ENCODE measurements around the gene SMARCAL1. TPM values are rescaled to one million over a fixed set of nuclear protein-coding genes. Genes with fewer than 3 reads are reported as not detected.

SMARCAL1 gene
- total and polyA plus RNA-seq, 2 experiments from 2014 or later: 10.3 to 17.2 TPM

DNA sequence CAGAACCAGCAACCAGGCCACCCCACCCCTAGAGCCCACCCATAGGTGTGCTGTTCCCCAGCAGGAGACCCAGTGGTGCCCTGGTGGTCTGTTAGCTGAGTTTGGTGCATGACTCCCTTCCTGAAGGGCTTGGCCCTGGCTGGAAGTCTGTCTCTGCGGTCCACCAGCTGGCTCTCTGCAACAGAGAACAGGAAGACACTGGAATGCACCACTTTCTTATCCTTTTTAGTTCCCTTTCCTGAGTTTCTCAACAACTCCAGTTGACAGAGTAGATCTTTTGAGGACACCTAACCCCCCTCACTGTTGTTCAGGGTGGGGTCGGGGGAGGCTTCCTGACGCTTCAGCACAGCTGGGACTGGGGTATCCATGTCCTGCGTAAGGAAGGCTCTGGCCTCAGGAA, 74.4 kb downstream of the SMARCAL1 start:
- Histone ChIP-seq H3K9me2 (ENCODE audit: insufficient read depth) (no peaks in the 10 kb centered on the region), H3K4me2 (no peak overlapping the region), H3K27me3 (ENCODE audit: insufficient read depth) (no peaks in the 10 kb centered on the region), H3F3A (replicated peaks; ENCODE audit: low read depth) (no peaks in the 10 kb centered on the region), H4K20me1 (replicated peaks; ENCODE audit: insufficient read depth) (0 out of 2 replicates have a peak, but pooled peaks cover 4% of the 10 kb centered on the region), H3K27ac (ENCODE audit: low read depth) (no peak overlapping the region), H3K36me3 (ENCODE audit: insufficient read depth) (0 out of 2 replicates have a peak, but pooled peaks cover 3% of the 10 kb centered on the region), H3K4me3 (no peak overlapping the region), H3K79me2 (replicated peaks; ENCODE audit: insufficient read depth) (no peaks in the 10 kb centered on the region), H3K4me1 (ENCODE audit: insufficient read depth) (no peaks in the 10 kb centered on the region), H2AFZ (no peak overlapping the region)
- Mint-ChIP-seq H3K27ac (no peak overlapping the region), H3K27me3 (ENCODE audit: insufficient read depth, low read depth, poor library complexity) (no peaks in the 10 kb centered on the region), H3K36me3 (ENCODE audit: low read depth) (peaks cover 4% of the 10 kb centered on the region; the same call in 1 of the 3 replicates), H3K4me3 (no peak overlapping the region), H3K4me1 (no peaks in the 10 kb centered on the region; the same call in 2 of the 3 replicates), H3K9me3 (no peaks in the 10 kb centered on the region)
- TF ChIP-seq POLR2AphosphoS5 (IDR thresholded peaks at IDR 0.05; ENCODE audit: low read depth) (no peak), EZH2phosphoT487 (IDR thresholded peaks at IDR 0.05; ENCODE audit: unreplicated experiment) (no peak), CTCF (conservative IDR thresholded peaks at IDR 0.05; ENCODE audit: low read depth in 2 of 2) (no peak), CREB1 (CRISPR knock-in tag; IDR thresholded peaks at IDR 0.05; ENCODE audit: low read depth) (no peak), JUNB (IDR thresholded peaks at IDR 0.05; ENCODE audit: unreplicated experiment) (no peak), ZNF114 (CRISPR knock-in tag; IDR thresholded peaks at IDR 0.05) (no peak), NANOG (IDR thresholded peaks at IDR 0.05; ENCODE audit: borderline replicate concordance) (no peak), STAT1 (IDR thresholded peaks at IDR 0.05; ENCODE audit: unreplicated experiment) (no peak), EZH2 (IDR thresholded peaks at IDR 0.05; ENCODE audit: low read depth, unreplicated experiment) (no peak), ZNF331 (CRISPR knock-in tag; IDR thresholded peaks at IDR 0.05; ENCODE audit: low read depth) (no peak)
- TF ChIP-seq, protein P1, sequence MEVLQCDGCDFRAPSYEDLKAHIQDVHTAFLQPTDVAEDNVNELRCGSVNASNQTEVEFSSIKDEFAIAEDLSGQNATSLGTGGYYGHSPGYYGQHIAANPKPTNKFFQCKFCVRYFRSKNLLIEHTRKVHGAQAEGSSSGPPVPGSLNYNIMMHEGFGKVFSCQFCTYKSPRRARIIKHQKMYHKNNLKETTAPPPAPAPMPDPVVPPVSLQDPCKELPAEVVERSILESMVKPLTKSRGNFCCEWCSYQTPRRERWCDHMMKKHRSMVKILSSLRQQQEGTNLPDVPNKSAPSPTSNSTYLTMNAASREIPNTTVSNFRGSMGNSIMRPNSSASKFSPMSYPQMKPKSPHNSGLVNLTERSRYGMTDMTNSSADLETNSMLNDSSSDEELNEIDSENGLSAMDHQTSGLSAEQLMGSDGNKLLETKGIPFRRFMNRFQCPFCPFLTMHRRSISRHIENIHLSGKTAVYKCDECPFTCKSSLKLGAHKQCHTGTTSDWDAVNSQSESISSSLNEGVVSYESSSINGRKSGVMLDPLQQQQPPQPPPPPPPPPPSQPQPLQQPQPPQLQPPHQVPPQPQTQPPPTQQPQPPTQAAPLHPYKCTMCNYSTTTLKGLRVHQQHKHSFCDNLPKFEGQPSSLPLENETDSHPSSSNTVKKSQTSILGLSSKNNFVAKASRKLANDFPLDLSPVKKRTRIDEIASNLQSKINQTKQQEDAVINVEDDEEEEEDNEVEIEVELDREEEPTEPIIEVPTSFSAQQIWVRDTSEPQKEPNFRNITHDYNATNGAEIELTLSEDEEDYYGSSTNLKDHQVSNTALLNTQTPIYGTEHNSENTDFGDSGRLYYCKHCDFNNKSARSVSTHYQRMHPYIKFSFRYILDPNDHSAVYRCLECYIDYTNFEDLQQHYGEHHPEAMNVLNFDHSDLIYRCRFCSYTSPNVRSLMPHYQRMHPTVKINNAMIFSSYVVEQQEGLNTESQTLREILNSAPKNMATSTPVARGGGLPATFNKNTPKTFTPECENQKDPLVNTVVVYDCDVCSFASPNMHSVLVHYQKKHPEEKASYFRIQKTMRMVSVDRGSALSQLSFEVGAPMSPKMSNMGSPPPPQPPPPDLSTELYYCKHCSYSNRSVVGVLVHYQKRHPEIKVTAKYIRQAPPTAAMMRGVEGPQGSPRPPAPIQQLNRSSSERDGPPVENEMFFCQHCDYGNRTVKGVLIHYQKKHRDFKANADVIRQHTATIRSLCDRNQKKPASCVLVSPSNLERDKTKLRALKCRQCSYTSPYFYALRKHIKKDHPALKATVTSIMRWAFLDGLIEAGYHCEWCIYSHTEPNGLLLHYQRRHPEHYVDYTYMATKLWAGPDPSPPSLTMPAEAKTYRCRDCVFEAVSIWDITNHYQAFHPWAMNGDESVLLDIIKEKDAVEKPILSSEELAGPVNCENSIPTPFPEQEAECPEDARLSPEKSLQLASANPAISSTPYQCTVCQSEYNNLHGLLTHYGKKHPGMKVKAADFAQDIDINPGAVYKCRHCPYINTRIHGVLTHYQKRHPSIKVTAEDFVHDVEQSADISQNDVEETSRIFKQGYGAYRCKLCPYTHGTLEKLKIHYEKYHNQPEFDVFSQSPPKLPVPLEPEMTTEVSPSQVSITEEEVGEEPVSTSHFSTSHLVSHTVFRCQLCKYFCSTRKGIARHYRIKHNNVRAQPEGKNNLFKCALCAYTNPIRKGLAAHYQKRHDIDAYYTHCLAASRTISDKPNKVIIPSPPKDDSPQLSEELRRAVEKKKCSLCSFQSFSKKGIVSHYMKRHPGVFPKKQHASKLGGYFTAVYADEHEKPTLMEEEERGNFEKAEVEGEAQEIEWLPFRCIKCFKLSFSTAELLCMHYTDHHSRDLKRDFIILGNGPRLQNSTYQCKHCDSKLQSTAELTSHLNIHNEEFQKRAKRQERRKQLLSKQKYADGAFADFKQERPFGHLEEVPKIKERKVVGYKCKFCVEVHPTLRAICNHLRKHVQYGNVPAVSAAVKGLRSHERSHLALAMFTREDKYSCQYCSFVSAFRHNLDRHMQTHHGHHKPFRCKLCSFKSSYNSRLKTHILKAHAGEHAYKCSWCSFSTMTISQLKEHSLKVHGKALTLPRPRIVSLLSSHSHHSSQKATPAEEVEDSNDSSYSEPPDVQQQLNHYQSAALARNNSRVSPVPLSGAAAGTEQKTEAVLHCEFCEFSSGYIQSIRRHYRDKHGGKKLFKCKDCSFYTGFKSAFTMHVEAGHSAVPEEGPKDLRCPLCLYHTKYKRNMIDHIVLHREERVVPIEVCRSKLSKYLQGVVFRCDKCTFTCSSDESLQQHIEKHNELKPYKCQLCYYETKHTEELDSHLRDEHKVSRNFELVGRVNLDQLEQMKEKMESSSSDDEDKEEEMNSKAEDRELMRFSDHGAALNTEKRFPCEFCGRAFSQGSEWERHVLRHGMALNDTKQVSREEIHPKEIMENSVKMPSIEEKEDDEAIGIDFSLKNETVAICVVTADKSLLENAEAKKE (CRISPR knock-in tag; IDR thresholded peaks at IDR 0.05): no peak
- TF ChIP-seq, protein P2, sequence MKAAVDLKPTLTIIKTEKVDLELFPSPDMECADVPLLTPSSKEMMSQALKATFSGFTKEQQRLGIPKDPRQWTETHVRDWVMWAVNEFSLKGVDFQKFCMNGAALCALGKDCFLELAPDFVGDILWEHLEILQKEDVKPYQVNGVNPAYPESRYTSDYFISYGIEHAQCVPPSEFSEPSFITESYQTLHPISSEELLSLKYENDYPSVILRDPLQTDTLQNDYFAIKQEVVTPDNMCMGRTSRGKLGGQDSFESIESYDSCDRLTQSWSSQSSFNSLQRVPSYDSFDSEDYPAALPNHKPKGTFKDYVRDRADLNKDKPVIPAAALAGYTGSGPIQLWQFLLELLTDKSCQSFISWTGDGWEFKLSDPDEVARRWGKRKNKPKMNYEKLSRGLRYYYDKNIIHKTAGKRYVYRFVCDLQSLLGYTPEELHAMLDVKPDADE (IDR thresholded peaks at IDR 0.05): no peak
- TF ChIP-seq, protein P3, sequence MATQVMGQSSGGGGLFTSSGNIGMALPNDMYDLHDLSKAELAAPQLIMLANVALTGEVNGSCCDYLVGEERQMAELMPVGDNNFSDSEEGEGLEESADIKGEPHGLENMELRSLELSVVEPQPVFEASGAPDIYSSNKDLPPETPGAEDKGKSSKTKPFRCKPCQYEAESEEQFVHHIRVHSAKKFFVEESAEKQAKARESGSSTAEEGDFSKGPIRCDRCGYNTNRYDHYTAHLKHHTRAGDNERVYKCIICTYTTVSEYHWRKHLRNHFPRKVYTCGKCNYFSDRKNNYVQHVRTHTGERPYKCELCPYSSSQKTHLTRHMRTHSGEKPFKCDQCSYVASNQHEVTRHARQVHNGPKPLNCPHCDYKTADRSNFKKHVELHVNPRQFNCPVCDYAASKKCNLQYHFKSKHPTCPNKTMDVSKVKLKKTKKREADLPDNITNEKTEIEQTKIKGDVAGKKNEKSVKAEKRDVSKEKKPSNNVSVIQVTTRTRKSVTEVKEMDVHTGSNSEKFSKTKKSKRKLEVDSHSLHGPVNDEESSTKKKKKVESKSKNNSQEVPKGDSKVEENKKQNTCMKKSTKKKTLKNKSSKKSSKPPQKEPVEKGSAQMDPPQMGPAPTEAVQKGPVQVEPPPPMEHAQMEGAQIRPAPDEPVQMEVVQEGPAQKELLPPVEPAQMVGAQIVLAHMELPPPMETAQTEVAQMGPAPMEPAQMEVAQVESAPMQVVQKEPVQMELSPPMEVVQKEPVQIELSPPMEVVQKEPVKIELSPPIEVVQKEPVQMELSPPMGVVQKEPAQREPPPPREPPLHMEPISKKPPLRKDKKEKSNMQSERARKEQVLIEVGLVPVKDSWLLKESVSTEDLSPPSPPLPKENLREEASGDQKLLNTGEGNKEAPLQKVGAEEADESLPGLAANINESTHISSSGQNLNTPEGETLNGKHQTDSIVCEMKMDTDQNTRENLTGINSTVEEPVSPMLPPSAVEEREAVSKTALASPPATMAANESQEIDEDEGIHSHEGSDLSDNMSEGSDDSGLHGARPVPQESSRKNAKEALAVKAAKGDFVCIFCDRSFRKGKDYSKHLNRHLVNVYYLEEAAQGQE (IDR thresholded peaks at IDR 0.05; ENCODE audit: unreplicated experiment): no peak
- DNase-seq (ENCODE audit: low spot score) (no peak), ATAC-seq (no peak)

Measured in GM23338 (cell line).